DMS114 treated with DMSO at 0.1 percent for 48 hours (cell line): ENCODE data around the gene ATP13A3.

ENCODE experiments used
- DNase-seq: peaks from one replicate; lab custom pipeline; 2025; ENCODE audit not compliant: unreplicated experiment; lab: John Stamatoyannopoulos, UW

The ATP13A3 gene

DNA sequence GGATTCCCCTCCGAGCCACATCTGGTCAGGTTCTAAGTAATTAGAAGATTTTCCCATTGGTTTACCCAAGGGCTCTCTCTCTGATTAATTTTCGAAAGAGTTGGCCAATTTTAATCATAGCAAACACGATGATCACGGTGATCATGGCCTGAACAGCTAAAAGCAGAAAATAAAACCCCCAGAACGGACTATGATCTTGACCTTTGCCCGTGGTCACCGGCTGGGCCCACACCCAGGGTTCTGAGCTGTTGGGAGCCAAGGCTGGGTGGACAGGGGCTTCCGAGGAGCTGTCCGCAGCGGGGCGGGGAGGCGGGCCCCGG lies 90.3 kb downstream of the ATP13A3 start:
- no peak for DNase-seq

DNA sequence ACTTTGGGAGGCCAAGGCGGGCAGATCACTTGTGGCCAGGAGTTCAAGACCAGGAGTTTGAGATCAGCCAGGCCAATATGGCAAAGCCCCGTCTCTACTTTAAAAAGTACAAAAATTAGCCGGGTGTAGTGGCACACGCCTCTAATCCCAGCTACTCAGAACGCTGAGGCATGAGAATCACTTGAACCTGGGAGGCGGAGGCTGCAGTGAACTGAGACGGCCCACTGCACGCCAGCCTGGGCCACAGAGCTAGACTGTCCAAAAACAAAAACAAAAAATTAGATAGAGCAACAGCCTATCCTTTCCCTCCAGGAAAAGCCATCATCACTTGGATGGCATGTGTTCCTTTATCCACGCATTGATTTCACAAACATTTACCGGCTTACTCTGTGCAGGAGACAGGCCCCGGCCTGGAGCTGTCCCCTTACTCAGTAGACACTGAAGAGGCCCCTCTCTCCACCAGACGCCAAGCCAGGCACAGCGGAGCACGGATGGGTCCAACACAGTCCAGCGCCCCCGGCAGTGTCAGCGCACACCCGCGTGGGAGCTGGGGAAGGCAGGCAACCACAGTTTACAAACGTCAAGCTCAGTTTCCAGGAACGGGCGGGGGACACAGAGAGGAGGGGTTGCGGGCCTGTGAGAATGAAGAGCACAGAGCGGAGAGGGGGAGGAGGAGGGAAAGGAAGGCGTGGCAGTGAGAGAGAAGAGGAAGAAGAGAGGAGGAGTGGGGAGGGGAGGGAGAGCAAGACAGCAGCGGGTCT lies 90.8 kb downstream of the ATP13A3 start:
- no peak for DNase-seq

DNA sequence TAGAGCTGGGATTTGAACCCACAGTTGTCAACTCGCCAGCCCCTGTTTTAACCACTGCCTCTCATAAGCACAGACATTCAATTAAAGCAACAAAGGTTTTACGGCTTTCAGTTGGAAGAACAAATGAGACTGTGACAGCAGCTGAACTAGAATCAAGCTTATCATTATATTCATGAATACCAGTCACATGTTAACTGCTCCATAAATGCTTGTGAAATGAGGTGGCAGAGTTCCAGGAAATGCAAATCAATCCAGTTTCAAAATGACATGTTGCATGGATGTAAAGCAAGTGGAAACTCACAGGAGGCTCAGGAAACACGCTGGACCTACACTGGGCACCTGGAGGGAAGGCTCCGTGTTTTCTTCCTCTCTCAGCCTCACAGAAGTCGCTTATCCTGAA lies 91.6 kb downstream of the ATP13A3 start:
- no peak for DNase-seq

DNA sequence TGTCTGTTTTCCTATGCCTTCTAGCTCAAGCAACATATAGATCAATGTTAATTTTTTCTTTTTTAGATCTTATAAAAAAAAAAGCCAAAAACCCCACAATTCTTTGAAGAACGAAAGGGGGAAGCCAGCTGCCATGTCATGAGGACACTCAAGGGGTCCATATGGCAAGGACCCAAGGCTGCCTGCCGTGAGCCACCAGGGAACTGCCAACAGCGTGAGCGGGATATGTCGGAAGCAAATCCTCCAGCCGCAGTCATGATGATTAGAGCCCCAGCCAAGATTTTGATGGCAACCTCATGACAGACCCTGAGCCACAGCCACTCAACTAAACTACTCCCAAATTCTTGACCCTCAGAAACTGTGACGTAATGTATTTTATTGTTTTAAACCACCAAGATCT lies 94.2 kb downstream of the ATP13A3 start:
- no peak for DNase-seq

DNA sequence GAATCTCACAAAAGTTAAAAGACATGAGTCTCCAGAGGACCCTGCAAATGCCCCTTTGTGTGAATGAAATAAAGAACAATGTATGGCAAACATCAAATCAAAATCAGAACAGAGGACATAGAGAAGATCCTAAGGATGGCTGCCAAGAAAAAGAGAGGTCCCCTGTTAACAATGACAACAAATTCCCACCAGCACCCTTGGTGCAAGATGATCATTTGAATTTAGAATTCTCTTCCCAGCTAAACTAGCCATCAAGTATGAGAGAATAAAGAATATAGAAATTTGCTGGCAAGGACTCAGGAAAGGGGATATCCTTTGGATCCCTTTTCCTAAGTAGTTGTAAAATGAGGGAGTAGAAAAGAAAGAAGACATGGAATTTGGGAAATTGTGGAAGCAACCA lies 96.0 kb downstream of the ATP13A3 start:
- no peak for DNase-seq

DNA sequence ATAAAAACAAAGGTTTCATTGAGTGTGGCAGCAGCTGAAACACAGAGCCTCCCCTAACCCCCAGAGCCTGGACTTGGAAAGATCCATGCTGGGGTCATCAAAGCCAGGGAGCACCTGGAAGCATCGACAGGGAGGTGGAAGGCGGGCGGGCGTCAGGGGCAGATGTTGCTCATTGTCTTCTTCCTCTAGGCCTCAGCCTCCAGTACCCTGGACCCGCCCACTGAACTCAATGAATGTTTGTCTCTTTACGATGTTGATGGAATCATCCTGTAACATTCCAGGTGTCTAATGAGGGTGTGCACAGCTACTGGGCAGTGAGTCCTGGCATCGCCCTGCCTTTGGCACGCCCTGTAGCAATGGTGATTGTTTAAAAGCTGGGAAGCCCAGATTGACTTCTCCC lies 97.5 kb downstream of the ATP13A3 start:
- DNase-seq = no peak

DNA sequence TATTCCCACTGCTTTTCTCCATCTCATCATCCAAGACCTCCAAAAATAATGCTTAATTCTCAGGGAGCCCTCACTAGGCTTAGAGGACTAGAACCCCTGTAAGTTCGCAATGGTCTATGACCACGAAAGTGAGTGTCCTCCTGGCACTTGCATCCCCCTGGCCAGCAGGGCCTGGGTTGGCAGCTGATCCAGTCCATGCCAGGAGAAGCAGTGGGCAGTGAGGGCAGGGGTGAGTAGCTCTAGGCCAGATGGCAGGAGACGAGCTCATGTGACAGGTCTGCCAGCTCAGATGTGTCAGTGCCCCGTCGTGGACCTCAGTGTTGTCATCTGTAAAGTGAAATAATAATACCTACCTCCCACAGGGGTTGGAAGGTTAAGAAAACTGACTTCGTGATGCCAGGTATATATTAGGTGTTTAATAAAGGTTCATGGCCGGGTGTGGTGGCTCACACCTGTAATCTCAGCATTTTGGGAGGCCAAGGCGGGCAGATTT lies 98.8 kb downstream of the ATP13A3 start:
- no peak for DNase-seq

DNA sequence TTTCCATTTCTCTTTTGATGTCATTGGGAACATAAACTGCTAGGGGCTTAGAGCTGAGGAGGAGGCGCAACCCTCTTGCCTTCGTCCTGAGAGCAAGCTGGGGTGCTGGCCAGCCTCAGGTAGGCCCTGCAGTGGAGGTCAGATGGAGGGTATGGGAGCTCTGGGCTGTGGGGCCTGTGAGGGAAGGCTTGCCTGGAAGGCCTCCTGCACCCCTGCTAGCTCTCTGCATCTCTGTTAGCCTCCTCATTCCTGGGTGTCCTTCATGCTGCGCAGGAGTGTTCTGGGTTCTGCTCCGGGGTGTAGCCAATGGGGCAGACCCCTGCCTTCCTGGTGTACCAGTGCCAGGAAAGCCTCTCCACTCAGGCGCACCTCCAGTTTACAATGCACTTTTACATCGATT lies 99.5 kb downstream of the ATP13A3 start:
- DNase-seq = no peak

DNA sequence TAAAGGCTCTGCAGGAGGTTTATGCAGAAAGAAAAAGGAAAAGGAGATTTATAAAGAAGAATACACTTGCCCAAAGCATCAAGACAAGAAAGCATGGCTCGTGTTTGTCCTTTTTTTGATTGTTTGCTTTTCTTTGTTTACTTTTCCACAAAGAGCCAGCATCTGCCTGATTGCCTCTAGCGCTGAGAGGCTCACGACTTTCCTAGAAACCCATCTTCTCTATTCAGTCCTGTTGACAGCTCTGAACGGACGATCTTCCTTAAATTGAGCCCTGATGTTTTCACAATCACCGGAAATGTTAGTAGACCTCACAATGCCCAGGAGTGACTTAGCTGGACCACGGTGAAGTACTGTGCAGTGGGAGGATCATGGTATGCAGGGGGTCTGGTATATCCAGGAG lies 100.2 kb downstream of the ATP13A3 start:
- DNase-seq = no peak

DNA sequence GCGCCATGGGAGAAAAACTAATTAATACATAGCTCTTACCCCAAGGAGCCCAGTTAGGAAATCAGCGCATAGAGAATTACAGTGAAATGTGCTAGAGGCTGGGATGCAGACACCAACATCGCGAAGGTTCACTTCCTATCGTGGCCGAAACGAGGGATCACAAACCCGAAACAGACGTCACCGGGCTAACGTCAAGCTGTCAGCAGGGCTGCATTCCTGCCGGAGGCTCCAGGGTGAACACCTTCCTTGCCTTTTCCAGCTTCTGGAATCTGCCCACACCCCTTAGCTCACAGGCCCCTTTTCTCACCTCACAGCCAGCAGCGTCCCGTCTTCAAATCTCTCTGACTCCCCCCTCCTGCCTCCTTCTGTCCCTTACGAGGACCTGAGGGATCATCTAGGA lies 100.7 kb downstream of the ATP13A3 start:
- no peak for DNase-seq

DNA sequence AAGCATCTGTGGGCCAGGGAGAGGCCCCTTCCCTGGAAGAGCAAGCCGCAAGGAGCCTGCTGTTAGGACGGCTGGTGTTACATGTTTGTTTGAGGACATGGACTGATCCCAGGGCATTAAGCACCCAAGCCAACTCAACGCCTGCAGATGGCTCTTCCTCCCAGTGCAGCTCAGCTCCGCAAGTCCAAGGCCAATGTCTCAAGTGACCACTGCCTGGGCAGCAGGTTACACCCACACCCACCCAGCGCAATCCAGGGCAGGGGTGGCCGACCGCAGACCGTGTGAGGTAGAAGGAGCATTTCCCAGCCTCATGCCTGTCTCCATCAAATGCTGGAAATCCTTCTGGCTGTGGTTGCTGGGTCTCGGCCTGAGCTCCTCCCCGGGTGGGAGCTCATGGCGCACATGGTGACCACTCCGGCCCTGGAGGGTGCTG lies 102.2 kb downstream of the ATP13A3 start:
- no peak for DNase-seq

DNA sequence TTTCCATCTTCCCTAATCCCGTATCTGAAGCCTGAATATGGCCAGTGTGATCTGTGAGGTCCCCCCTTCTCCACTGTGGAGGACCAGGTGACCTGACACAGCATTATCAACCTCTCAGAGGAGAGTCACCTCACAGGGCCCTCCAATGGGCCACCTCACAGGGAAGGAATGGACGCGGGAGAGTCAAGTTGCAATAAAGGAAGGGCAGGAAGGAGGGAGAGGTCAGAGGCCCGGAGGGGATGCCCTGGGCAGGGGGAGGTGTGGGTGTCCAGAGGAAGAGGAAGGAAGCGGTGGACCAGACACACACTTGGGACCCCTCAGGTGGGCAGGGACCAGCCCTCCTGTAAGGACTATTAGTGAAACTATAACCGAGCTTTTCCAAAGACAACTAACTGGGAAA lies 102.6 kb downstream of the ATP13A3 start:
- DNase-seq = no peak

DNA sequence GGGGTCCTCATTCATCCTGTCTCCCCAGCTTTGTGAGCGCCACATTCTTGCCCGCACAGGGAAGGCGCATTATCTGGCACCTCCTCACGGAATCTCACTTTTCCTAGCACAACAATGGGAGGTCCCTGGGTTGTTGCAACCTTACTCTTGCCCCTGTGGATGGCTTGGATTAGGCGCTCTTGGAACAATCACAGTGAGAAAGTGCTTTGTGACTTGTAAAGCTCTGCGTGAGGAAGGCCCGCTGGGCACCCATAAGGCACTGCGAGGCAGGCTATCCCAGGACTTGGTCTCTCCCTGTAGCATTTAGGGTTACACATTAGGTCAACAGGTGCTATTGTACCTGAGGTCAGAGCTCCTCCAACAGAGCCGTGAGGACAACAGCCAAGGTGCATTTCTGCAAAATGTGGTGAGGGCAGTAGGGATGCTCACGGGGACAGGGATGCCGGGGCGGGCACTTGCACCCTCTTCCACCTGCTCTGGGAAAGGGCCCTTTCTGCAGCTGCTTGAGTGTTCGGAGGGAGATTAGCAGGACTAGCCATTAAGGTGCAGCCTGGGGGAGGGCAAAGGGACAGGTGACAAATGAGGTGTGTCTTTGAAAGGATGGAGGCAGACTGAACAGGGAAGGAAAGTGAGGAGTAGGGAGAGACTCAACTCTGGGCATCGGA lies 103.4 kb downstream of the ATP13A3 start:
- DNase-seq = no peak

DNA sequence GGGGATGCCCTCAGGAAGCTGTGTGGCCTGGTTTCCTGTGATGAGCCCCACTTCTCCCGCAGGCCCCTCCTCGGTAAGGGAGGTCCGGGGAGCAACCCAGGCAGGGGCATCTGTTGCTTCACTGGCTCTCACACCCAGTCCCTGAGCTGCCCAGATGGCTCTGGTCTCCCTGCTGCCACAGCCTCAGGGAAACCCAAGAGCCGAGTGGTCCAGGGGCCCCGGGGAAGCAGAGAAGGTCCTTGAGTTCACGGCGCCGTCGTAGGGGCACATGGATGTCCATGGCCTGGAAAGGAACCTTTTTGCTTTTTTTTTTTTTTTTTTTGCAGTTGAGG lies 103.9 kb downstream of the ATP13A3 start:
- DNase-seq = no peak

DNA sequence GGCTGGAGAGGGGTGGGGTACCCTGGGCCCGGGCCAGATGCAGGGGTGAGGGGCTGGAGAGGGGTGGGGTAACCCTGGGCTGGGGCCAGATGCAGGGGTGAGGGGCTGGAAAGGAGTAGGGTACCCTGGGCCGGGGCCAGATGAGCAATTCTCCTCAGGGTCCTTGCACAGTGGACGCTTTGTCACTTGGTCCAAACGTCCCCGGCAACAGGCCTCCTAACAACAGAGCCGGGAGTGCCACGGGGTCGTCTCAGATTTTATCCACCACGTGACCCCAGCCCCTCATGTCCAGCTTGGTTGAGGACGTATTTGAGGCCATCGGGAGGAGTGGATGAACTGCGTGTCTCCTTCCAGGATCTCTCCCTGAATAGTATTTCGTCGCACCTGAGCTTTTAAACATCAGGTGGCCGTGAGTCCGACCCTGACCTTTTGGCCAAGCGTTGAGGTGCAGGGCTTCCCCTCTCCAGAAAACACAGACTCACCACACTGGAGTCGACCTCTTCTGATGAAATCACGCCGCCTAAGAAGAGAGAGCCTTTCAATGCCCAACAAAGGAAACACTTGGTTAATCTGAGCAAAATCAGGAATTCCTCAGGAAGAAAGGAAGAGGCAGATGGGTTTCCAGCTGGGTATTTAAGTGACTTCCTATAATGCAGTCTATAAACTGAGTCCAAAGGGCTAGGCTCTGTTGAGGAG lies 104.5 kb downstream of the ATP13A3 start:
- no peak for DNase-seq

DNA sequence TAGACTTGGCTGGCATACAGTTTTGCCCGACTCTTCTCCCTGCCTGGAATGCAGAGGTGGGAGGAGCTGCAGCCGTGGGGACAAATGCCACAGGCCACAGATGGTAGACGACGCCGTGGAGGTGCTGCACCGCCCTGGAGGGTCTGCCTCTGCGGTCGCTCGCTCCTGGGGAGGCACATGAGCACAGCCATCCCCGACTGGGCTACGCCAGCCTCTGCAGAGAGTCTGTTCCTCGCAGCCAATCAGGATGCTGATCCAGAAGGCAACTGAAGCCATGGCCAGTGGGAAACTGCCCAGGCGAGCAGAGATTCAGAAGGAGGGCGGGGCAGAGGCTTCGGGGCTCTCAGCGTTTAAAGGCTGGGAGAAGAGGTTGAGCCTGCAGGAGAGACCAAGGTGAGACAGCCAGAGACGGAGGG lies 105.3 kb downstream of the ATP13A3 start:
- no peak for DNase-seq

DNA sequence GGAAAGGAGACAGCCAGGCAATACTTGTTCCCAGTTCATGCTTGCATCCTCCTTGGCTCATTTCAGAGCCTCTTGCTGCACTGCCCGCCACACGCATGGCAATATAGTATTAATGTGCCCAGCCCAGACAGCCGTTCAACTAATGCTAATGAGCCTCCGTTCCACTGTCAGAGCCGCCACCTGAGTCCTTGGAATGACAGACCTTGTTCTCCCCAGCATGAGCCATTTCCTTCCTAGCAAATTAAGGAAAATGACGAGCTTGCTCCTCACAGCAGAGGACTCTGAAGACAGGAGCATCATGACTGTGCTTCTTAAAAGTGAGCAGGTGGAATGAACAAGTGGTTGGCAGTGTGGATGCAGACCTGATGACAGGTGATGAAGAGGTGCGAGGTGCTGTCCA lies 106.5 kb downstream of the ATP13A3 start:
- DNase-seq = no peak

DNA sequence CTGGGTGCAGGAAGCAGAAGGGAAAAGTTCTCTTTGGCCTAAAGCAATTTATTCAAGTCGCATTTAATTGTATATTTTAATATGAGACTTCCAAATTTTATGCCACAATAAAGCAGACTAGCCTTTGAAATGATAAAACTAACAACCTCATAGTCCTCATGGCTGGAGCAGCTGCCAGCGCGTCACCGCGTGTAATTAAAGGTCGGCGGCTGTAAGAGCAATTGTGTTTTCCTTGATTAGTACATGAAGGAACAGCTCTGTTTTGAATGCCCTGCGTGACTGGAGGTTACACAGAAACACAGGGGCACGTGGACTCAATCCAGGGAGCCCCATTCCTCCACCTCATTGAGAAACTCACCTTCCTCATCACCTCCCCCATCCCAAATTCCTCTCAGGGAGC lies 107.2 kb downstream of the ATP13A3 start:
- no peak for DNase-seq

DNA sequence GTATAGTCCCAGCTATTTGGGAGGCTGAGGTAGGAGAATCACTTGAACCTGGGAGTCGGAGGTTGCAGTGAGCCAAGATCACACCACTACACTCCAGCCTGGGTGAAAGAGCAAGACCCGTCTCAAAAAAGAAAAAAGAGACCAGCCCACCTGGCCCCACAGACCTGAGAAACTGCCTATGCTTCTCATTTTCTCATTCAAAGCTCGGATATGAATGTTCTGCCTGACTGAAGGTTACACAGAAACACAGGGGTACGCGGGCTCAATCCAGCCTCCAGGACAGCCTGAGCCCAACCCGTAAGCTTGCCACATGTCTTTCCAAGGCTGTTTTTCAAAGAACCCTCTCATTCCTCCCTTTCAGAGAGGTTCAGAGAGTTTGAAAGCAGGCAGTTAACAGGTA lies 107.6 kb downstream of the ATP13A3 start:
- no peak for DNase-seq

DNA sequence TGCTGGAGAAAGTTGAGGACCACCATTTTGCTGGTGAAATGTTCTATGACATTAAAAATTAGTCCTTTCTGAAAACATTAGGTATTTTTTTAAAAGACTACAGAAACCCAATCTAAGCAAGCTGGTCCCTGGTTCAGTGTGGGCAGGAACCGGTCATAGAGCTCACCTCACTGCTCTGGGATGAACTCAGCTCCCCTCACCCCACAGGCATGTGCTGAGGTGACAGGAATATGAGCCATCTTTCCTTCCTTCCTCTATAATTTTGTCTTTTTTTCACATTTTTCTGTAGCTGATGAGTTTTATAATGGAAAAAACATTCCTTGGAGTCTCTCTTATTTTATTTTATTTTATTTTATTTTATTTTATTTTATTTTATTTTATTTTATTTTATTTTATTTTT lies 109.1 kb downstream of the ATP13A3 start:
- DNase-seq = no peak

DNA sequence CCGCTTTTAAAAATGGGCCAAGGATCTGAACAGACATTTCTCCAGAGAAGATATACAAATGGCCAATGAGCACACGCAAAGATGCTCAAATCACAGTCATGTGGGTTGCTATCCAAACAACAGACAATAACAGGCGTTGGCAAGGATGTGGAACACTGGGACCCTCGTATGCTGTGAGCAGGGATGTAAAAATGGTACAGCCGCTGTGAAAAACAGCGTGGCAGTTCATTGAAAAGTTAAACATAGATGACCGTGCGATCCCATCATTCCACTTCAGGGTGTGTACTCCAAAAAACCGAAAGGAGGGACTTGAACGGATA lies 110.6 kb downstream of the ATP13A3 start:
- DNase-seq = no peak

DNA sequence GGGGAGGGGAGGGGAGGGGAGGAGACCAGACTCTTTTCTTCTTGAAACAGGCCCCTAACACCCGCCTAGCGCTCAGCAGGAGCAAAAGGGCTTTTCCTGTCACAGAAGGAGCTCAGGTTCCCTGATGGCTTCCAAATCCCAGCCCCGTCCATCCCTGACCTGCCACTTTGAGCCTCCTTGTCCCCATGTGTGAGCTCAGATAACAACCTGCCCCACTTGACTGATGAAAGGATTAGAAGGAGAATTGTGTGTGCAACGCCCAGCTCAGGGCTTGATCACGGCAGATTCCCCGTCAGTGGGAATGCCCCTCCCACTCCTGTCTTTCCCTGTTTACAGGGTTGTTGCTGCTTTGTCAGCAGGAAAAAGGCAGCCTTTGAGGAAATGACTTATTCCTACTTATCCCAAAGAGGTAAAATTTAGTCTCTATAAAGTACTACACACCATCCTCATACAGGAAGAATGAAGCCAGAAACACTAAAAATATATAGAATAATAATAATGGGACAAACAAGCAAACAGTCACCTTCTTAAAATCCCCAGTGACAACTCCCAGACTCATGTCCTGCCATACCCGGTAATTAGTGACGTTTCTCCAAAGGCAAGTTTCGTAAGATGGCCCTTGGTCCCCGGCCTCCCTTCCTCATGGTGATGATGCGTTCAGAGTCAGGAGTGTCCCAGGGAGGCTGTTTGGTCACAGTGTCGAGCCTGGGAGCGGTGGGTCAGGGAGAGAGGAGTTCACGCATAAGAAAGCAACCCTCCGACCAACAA lies 111.1 kb downstream of the ATP13A3 start:
- DNase-seq = no peak
